Pancreas (tissue), 10 donors: ENCODE measurements around the gene NUDT1. TPM values are rescaled to one million over a fixed set of nuclear protein-coding genes. Genes with fewer than 3 reads are reported as not detected.

Experiments used
- ATAC-seq, 4 donors: fragments of 200-7000 bp; cut with Tn5 transposase; one replicate each; pipeline versions ENCODE4 v1.8.0 to v1.9.1; 2020; ENCODE audit warnings: mild to moderate bottlenecking in 4 of 4, moderate library complexity in 4 of 4
- DNase-seq, 6 donors: peaks; one replicate each; pipeline ENCODE4 v3.0.0-alpha.2; 2020
- FAIRE-seq: peaks from 2 replicates; lab custom pipeline; 2012; peaks lifted over from hg19 to GRCh38; lab: Jason Lieb, UNC
- H3K27ac ChIP-seq, 4 donors: fragments of 200-600 bp; sonication (generic); 1 replicate in 3 of 4; 2 replicates in 1 of 4; pipeline versions ENCODE4 v1.5.0 to v1.8.0; 2020
- H3K27me3 ChIP-seq, 4 donors: fragments of 200-600 bp; one replicate each; pipeline ENCODE4 v1.8.0; 2021
- H3K36me3 ChIP-seq, 3 donors: fragments of 200-600 bp; sonication (generic) in 1 of 3; one replicate each; pipeline versions ENCODE4 v1.5.0 to v1.8.0; 2020 to 2021
- H3K4me1 ChIP-seq, 3 donors: fragments of 200-600 bp; one replicate each; pipeline ENCODE4 v1.8.0; 2021
- H3K4me3 ChIP-seq, 4 donors: fragments of 200-600 bp; sonication (generic) in 2 of 4; one replicate each; pipeline versions ENCODE4 v1.5.0 to v1.8.0; 2020 to 2021
- H3K9me3 ChIP-seq, 4 donors: fragments of 200-600 bp; one replicate each; pipeline ENCODE4 v1.8.0; 2021
- WGBS, 2 donors: extraction: QIAGEN DNeasy Blood & Tissue Kit; methylation state at CpG; one replicate each; pipeline ENCODE4 v1.1.7; 2013; 5-methylcytosine and 5-hydroxymethylcytosine counted together
- intact Hi-C, 3 donors: fragments of 100-400 bp; cut with DNase I; formaldehyde crosslinking; loops; one replicate each; pipeline versions ENCODE4 v1.11.1 to v1.14.2; 2022
- polyA plus RNA-seq, 2 donors: library from polyadenylated mRNA; stranded (reverse); fragments of 200-250 nt; gene quantifications; one replicate each; pipeline ENCODE4 v1.2.3, GENCODE V29; 2013
- total RNA-seq, 6 donors: library from RNA; stranded (reverse); fragmentation: NEBNext Ultra II Directional in 4 of 6; extraction: Animal tissue kit (Norgen Biotek cat#: 25700) in 4 of 6; gene quantifications; one replicate each; pipeline versions ENCODE4 v1.2.1 to v1.2.4, GENCODE V29; 2021 to 2023
- TF ChIP-seq, protein P1 (sequence below), 4 donors: fragments of 200-600 bp; sonication (generic) in 3 of 4; IDR thresholded peaks; one replicate each; pipeline versions ENCODE4 v1.5.0 to v1.8.0; 2021; ENCODE audit warnings: antibody characterized with exemption in 4 of 4
- donor health status: healthy with polysubstance abuse.
- donor health status: DM: no; HTN: no; CAD: no; lungs with moderate emphysema.
- donor health status: DM: no; HTN: no; CAD: no.
- donor health status: control.
- donor health status: control.
- donor health status: Bipolar disorder and iron deficiency.
- donor health status: DM: yes; HTN: yes; CAD: no.
- donor health status: DM: no; HTN: no; CAD: no.
- donor health status: DM: no; HTN: no; CAD: no.
- donor health status: DM: yes; HTN: yes; CAD: no.

Gene NUDT1
- total and polyA plus RNA-seq, 8 donors: 2.6 to 7.2 (median 4.6) TPM

DNA sequence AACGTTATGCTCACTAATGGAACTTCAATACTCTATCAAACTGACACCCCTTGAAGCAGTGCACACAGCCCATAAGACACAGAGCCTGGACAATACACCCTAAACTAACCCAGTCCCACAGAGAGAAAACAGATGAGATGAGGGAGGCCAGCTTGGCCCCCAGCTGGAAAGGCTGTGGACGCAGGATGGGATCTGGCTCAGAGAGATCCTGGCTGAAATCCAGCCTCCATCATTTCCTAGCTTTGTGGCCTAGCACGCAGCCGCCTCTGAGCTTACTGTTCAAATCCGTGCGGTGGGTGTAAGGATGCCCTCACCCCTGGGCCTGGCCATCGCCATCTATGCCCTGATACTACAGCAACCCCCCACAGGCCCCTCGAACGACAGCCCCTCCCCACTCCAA, 39.5 kb downstream of the NUDT1 start:
- Histone ChIP-seq H3K36me3 (no peaks in the 10 kb centered on the region), H3K4me1 (no peaks in the 10 kb centered on the region), H3K9me3 (no peaks in the 10 kb centered on the region), H3K27ac (no peak overlapping the region), H3K4me3 (no peak overlapping the region), H3K27me3 (no peaks in the 10 kb centered on the region)
- 74 to 78% methylated on average over 9 of the region's 9 CpGs for WGBS, 2 donors
- no peak for FAIRE-seq
- DNase-seq: no peak
- no peak for ATAC-seq
- TF ChIP-seq, protein P1, sequence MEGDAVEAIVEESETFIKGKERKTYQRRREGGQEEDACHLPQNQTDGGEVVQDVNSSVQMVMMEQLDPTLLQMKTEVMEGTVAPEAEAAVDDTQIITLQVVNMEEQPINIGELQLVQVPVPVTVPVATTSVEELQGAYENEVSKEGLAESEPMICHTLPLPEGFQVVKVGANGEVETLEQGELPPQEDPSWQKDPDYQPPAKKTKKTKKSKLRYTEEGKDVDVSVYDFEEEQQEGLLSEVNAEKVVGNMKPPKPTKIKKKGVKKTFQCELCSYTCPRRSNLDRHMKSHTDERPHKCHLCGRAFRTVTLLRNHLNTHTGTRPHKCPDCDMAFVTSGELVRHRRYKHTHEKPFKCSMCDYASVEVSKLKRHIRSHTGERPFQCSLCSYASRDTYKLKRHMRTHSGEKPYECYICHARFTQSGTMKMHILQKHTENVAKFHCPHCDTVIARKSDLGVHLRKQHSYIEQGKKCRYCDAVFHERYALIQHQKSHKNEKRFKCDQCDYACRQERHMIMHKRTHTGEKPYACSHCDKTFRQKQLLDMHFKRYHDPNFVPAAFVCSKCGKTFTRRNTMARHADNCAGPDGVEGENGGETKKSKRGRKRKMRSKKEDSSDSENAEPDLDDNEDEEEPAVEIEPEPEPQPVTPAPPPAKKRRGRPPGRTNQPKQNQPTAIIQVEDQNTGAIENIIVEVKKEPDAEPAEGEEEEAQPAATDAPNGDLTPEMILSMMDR (IDR thresholded peaks at IDR 0.05): no peak
- intact Hi-C loops: no loop called here

DNA sequence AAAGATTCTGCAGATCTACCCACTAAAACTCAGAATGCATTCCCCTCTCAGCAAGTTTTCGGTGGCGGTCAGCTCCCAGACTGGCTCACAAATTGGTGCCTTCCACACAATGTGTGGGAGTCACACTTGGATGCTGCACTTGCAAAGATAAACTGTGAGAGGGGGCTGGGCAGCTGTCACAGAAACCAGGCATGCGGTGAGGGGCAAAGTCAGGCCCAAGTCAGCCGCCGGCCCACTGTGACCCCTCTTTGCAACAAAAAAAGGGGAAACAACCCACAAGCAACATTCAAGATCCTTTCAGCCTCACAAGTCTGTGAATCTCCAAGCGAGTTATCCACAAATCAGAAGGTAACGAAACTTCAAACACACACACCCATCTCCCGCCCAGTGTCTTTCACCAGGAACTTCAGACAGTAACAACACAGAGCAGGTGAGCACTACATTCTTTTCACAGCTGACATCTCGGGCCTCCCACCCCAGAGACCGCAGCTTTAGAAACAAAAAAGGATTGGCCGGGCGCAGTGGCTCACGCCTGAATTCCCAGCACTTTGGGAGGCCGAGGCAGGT, 40.2 kb downstream of the NUDT1 start:
- no peak for DNase-seq

DNA sequence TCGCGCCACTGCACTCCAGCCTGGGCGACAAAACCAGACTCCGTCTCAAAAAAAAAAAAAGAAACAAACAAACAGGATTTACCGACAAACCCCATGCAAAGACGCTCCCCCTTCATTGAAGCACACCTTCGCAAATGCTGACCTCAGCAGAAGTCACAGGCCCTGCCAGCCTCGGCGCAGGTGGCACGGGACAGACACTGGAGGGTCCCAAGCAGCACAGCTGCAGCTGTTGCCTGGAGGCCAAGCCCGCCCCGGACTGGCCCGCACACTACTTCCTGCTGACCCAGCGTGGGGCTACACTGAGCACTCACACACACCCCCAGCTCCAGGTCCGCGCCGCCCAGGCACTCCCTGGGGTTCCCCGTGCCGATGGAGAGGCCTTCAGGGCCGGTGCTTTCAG, 41.0 kb downstream of the NUDT1 start:
- TF ChIP-seq, protein P1 (IDR thresholded peaks at IDR 0.05): no peak
- H3K27me3 ChIP-seq: no peaks in the 10 kb centered on the region
- H3K27ac ChIP-seq: no peak overlapping the region
- DNase-seq: no peak
- 97% methylated on average over 20 of the region's 20 CpGs for WGBS, 2 donors
- H3K36me3 ChIP-seq: no peaks in the 10 kb centered on the region
- H3K4me3 ChIP-seq: no peak overlapping the region
- intact Hi-C loops: no loop called here
- FAIRE-seq: no peak
- no peaks in the 10 kb centered on the region for H3K9me3 ChIP-seq
- H3K4me1 ChIP-seq: no peaks in the 10 kb centered on the region
- ATAC-seq: no peak

More for the DNA sequence above, 40.2 kb downstream of the NUDT1 start:
- TF ChIP-seq, protein P1 (IDR thresholded peaks at IDR 0.05): no peak
- no peaks in the 10 kb centered on the region for H3K36me3 ChIP-seq
- ATAC-seq: no peak
- no peak overlapping the region for H3K4me3 ChIP-seq
- H3K9me3 ChIP-seq: no peaks in the 10 kb centered on the region
- H3K27me3 ChIP-seq: no peaks in the 10 kb centered on the region
- intact Hi-C loops: no loop called here
- FAIRE-seq: no peak
- no peaks in the 10 kb centered on the region for H3K4me1 ChIP-seq
- no peak overlapping the region for H3K27ac ChIP-seq
- WGBS, 2 donors: 93 to 97% methylated on average over 14 of the region's 14 CpGs

DNA sequence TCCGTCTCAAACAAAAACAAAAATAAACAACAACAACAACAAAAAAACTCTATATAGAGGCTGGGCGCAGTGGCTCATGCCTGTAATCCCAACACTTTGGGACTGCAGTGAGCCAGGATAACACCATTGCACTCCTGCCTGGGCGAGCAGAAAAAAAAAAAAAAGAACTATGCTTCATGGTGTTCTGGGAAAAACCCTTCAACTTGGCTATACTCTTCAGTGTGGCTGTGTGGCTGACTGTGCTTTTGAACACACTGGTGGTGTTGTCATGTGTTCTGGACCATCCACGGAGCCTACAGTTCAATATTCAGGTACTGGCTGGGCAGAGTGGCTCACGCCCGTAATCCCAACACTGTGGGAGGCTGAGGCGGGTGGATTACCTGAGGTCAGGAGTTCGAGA, 45.7 kb downstream of the NUDT1 start:
- intact Hi-C loops: no loop called here
- H3K4me3 ChIP-seq: no peak overlapping the region
- no peaks in the 10 kb centered on the region for H3K4me1 ChIP-seq
- DNase-seq (no peak), ATAC-seq (no peak), FAIRE-seq (no peak)
- H3K27ac ChIP-seq: no peak overlapping the region
- no peaks in the 10 kb centered on the region for H3K9me3 ChIP-seq
- no peaks in the 10 kb centered on the region for H3K36me3 ChIP-seq
- no peaks in the 10 kb centered on the region for H3K27me3 ChIP-seq
- WGBS, 2 donors: 87 to 90% methylated on average over 8 of the region's 8 CpGs
- TF ChIP-seq, protein P1 (IDR thresholded peaks at IDR 0.05): no peak

DNA sequence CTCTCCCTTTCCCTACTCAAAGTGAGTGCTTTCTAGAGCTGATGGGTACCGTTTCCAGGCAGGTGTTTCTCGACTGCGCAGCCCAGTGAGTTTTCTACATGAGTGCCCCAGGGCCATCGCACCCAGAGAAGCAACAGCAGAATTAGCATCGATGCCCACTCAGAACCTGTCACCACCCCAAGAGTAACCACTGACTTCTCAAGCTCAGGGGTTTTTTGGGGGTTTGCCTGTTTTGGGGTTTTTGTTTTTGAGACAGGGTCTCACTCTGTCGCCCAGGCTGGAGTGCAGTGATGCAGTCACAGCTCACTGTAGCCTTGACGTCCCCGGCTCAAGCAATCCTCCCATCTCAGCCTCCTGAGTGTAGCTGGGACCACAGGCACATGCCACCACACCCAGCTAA, 46.5 kb downstream of the NUDT1 start:
- ATAC-seq (no peak), FAIRE-seq (no peak), DNase-seq (no peak)
- no peaks in the 10 kb centered on the region for H3K27me3 ChIP-seq
- TF ChIP-seq, protein P1 (IDR thresholded peaks at IDR 0.05): no peak
- no peaks in the 10 kb centered on the region for H3K36me3 ChIP-seq
- H3K27ac ChIP-seq: no peak overlapping the region
- no peak overlapping the region for H3K4me3 ChIP-seq
- WGBS, 2 donors: 86 to 93% methylated on average over 8 of the region's 8 CpGs
- no peaks in the 10 kb centered on the region for H3K4me1 ChIP-seq
- H3K9me3 ChIP-seq: no peaks in the 10 kb centered on the region
- intact Hi-C loops: no loop called here
